Neutrophil (primary cell): ENCODE measurements around the gene SLC9A7.

ENCODE experiments used
- H3K27ac ChIP-seq: fragments of 200-600 bp; sonication (generic); 2 replicates; pipeline ENCODE4 v1.5.1; 2016; ENCODE audit warnings: mild to moderate bottlenecking, moderate library complexity
- H3K27me3 ChIP-seq: fragments of 200-600 bp; sonication (generic); 2 replicates; pipeline ENCODE4 v1.6.0; 2016; ENCODE audit warnings: mild to moderate bottlenecking
- H3K36me3 ChIP-seq: fragments of 200-600 bp; sonication (generic); 2 replicates; pipeline ENCODE4 v1.5.1; 2017
- H3K4me1 ChIP-seq, 2 experiments: fragments of 200-600 bp in 1 of 2; sonication (generic) in 1 of 2; 1 replicate in 1 of 2; 2 replicates in 1 of 2; pipeline versions ENCODE4 v1.5.1 to v1.6.1; 2013 to 2016; ENCODE audit warnings: low read depth in 1 of 2, low read length in 1 of 2, mild to moderate bottlenecking in 1 of 2, moderate library complexity in 1 of 2; ENCODE audit not compliant: control insufficient read depth in 1 of 2, insufficient read depth in 1 of 2
- H3K4me3 ChIP-seq, 2 experiments: fragments of 200-600 bp in 1 of 2; sonication (generic) in 1 of 2; 1 replicate in 1 of 2; 2 replicates in 1 of 2; pipeline ENCODE4 v1.5.1; 2013 to 2016; ENCODE audit warnings: low read depth in 1 of 2, low read length in 1 of 2, mild to moderate bottlenecking in 1 of 2, moderate library complexity in 1 of 2
- H3K9me3 ChIP-seq: fragments of 200-600 bp; sonication (generic); 2 replicates; pipeline ENCODE4 v1.5.1; 2016
- TF ChIP-seq, protein P1 (sequence below): fragments of 200-600 bp; sonication (generic); IDR thresholded peaks from 2 replicates; pipeline ENCODE4 v1.5.1; 2016; ENCODE audit warnings: antibody characterized with exemption

SLC9A7 gene

DNA sequence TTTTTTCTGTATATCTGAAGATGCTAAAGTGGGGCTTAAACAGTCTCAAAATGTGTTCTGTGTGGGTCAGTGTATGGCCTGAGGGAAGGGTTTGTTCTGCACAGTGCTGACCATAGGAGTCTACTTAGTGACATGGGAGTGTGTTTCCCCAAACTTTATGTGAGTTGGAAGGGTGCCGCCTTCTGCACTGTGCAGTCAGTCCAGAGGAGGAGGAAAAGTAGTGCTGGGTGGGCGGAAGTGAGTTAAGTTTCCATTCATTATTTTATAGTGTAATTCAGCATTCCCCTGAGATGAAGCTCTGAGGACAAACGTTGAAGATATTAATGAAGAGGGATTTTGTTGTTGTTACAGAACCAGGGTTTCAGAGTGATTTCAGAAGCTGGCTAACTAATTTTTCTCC is 182.5 kb downstream of the SLC9A7 start:
- no peak overlapping the region for H3K27ac ChIP-seq
- H3K4me3 ChIP-seq: peak overlapping the region; percentile 71 to 76
- peaks cover 20% of the 10 kb centered on the region for H3K27me3 ChIP-seq
- H3K4me1 ChIP-seq: peaks cover 25 to 35% of the 10 kb centered on the region in 2 experiments
- H3K36me3 ChIP-seq: no peaks in the 10 kb centered on the region
- TF ChIP-seq, protein P1, sequence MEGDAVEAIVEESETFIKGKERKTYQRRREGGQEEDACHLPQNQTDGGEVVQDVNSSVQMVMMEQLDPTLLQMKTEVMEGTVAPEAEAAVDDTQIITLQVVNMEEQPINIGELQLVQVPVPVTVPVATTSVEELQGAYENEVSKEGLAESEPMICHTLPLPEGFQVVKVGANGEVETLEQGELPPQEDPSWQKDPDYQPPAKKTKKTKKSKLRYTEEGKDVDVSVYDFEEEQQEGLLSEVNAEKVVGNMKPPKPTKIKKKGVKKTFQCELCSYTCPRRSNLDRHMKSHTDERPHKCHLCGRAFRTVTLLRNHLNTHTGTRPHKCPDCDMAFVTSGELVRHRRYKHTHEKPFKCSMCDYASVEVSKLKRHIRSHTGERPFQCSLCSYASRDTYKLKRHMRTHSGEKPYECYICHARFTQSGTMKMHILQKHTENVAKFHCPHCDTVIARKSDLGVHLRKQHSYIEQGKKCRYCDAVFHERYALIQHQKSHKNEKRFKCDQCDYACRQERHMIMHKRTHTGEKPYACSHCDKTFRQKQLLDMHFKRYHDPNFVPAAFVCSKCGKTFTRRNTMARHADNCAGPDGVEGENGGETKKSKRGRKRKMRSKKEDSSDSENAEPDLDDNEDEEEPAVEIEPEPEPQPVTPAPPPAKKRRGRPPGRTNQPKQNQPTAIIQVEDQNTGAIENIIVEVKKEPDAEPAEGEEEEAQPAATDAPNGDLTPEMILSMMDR: no peak
- H3K9me3 ChIP-seq: no peaks in the 10 kb centered on the region

DNA sequence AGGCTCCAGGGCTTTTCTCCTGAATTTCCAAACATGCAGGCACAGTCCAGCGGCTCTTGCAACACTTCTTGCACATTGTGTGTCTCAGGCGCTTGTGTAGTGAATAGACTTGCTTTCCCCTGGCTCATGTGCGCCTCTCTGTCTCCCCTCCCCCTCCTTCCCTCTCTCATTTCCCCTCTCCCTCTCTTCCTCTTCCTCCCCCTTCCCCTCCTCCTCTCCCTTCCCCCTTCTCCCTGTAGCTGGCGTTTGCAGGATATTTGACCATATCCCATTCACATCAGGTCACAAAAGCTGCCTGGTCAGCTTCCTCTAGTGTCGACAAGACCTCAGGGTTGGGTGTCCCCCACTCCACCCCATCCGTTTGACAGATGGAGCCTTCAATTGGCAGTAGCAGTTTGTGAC is 182.9 kb downstream of the SLC9A7 start:
- Histone ChIP-seq H3K4me1 (peaks cover 25 to 35% of the 10 kb centered on the region in 2 experiments), H3K9me3 (no peaks in the 10 kb centered on the region), H3K4me3 (peak overlapping the region; percentile 71 to 76), H3K27me3 (peaks cover 20% of the 10 kb centered on the region), H3K27ac (no peak overlapping the region), H3K36me3 (no peaks in the 10 kb centered on the region)
- TF ChIP-seq, protein P1: no peak

DNA sequence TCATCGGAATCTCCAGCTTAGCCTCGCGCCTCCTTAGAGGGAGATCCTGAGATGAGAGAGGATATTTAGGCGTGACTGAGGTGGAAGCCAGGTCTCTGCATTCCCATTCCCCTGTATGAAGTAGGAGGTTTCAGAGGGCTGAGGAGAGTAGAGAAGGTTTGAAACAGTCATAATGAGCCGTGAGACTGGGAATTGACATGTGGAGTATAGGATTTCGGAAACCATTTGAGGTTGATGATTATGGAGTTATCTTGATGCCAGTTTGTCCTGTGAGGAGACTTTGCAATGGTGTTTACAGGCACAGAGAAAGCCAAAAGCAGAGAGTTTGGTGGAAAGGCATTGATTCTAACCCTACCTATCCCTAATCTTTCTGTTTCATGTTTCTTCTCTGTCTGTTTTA is 183.3 kb downstream of the SLC9A7 start:
- Histone ChIP-seq H3K27ac (no peak overlapping the region), H3K4me3 (peak overlapping the region; percentile 71 to 76), H3K27me3 (peaks cover 20% of the 10 kb centered on the region), H3K9me3 (no peaks in the 10 kb centered on the region), H3K4me1 (peaks cover 25 to 35% of the 10 kb centered on the region in 2 experiments), H3K36me3 (no peaks in the 10 kb centered on the region)
- TF ChIP-seq, protein P1: no peak

DNA sequence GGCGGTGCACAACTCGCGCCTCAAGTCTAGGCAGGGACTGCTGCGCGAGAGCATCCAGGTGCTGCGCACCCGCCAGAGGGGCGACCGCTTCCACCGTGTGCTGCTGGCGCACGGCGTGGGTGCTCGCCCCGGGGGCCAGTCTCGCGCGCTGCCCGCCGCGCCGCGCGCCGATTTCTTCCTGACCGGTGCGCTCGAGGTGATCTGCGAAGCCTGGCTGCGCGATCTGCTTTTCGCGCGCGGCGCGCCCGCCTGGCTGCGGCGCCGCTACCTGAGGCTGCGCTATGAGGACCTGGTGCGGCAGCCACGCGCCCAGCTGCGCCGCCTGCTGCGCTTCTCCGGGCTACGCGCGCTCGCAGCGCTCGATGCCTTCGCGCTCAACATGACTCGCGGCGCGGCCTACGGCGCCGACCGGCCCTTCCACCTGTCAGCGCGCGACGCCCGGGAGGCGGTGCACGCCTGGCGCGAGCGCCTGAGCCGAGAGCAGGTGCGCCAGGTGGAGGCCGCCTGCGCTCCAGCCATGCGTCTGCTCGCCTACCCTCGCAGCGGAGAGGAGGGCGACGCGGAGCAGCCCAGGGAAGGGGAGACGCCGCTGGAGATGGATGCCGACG is 184.0 kb downstream of the SLC9A7 start:
- Histone ChIP-seq H3K27me3 (peaks cover 20% of the 10 kb centered on the region), H3K36me3 (no peaks in the 10 kb centered on the region), H3K4me1 (peaks cover 25 to 35% of the 10 kb centered on the region in 2 experiments), H3K4me3 (peak overlapping the region; percentile 71 to 76), H3K9me3 (no peaks in the 10 kb centered on the region), H3K27ac (peak overlapping the region; percentile 36)
- TF ChIP-seq, protein P1: no peak

DNA sequence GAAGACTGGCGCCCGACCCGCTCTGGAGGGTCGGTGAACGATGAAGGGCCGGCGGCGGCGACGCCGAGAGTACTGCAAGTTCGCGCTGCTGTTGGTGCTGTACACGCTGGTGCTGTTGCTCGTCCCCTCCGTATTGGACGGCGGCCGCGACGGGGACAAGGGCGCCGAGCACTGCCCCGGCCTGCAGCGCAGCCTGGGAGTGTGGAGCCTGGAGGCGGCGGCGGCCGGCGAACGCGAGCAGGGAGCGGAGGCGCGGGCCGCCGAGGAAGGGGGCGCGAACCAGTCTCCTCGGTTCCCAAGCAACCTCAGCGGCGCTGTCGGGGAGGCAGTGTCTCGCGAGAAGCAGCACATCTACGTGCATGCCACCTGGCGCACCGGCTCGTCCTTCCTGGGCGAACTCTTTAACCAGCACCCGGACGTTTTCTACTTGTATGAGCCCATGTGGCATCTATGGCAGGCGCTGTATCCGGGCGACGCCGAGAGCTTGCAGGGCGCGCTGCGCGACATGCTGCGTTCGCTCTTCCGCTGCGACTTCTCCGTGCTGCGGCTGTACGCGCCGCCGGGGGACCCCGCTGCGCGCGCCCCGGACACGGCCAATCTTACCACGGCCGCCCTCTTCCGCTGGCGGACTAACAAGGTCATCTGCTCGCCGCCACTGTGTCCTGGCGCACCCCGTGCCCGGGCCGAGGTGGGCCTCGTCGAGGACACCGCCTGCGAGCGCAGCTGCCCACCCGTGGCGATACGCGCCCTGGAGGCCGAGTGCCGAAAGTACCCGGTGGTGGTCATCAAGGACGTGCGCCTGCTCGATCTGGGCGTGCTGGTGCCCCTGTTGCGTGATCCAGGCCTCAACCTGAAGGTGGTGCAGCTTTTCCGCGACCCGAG is 184.8 kb downstream of the SLC9A7 start:
- Histone ChIP-seq H3K36me3 (no peaks in the 10 kb centered on the region), H3K9me3 (no peaks in the 10 kb centered on the region), H3K4me1 (peaks cover 25 to 35% of the 10 kb centered on the region in 2 experiments), H3K27me3 (peaks cover 20% of the 10 kb centered on the region), H3K27ac (peak overlapping the region; percentile 45), H3K4me3 (peak overlapping the region; percentile 71 to 76)
- TF ChIP-seq, protein P1: no peak
